Muscle of back (tissue), 11 donors: Measurements from ENCODE around the gene KLK14. TPM values are rescaled to one million over a fixed set of nuclear protein-coding genes. Genes with fewer than 3 reads are reported as not detected.
A peak's percentile ranks its signal among the peaks of the same experiment; 100 is the strongest.

Experiments used
- DNase-seq, 3 donors: peaks; one replicate each; pipeline versions ENCODE4 v3.0.0 to v3.0.0-alpha.2; 2013
- polyA plus RNA-seq, 10 donors: library from polyadenylated mRNA; unstranded; fragments of 120-200 nt; gene quantifications; one replicate each; pipeline ENCODE4 v1.2.1, GENCODE V29; 2013; ENCODE audit not compliant: insufficient read length in 10 of 10

The KLK14 gene
- polyA plus RNA-seq, 10 donors: 0.12 to 0.42 (median 0.23) TPM; not detected in 4

DNA sequence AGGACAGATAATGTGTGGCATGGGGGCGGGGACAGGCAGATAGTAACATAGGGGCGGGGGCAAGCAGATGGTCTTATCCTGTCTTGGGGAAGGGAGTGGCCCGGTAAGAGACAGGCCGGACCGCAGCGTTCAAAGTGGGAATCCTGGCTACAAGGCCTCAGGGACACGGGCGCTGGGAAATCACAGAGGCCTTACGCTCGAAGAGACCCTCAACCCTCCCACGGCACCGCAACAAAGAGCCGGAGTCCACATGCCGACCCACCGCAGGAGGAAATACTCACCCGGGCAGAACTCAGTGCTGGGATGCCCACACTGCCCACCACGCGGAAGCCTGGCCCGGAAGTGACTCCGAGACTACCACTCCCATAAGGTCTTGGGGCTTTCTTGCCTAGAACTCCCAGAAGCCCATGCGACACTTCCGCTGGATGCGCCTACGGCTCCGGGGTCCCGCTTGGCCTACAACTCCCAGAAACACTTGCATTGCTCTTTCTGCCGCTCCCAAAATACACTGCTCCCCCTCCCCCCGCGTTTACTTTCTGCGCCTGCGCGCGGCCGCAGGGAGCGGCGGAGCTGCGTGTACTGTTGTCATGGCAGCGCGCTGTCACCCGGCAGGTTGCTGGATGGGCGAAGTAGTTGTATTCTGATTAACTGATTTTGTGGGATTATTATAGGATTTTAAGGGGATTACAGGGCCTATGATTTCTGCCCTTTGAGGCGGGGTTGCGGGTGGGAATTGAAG, 25.5 kb upstream of the KLK14 start, which contains the start of gene CTU1:
TSS of gene CTU1 (minus strand) at position 344 of the 739 bp plus-strand sequence. CDS start 3,840 bp downstream, outside the sequence.
- peak; percentile 99 to 100 (median 99) for DNase-seq

DNA sequence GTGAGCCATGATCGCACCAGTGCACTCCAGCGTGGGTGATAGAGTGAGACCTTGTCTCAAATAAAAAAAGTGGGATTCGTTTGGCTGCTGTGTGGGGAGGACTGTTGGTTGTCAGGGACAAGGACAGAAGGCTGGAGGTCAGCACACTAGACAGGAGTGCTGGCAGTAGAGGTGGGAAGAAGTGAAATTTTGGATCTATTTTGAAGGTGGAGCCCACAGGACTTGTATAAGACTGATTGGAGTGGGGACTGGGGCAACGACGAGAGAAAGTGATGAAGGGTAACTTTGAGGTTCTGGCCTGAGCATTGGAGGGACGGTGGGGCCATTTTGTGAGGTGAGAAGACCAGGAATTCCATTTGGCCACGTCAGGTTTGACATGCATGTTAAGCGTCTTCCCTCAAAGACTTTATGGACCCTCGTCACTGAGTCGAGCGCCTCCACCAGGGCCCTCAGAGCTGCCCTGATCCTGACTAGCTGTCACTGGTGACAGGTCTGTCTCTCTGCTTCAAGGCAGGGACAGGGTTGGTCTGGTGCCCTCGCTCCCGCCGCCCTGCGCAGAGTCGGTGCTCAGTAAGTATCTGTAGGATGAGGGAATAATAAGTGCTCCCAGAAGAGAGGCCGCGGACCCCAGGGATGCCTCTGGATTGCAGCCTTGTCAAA, 24.8 kb upstream of the KLK14 start:
- peak in 1 of 3 donors; percentile 8 for DNase-seq

- DNase-seq: no peak
These were observed 21.2 kb upstream of the KLK14 start for GRCh38 chr19:51103926-51104341.

DNA sequence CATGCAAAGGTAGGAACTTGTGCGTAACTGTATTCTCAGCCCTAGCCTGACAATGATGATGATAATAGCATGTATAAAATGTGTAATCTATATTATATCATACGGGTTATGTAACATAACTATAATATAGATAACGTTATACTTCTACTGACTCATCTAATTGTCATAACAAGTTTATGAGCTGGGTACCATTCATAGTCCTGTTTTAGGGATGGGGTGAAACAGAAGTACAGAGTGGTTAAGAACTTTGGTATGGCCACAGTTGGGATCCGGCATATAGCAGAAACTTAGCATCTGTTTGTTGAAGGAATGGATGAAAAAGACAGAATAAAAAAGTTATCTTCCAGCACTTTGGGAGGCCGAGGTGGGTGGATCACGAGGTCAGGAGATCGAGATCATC, 20.3 kb upstream of the KLK14 start:
- no peak for DNase-seq

GRCh38 chr19:51101171-51101865, 18.6 kb upstream of the KLK14 start:
- no peak for DNase-seq

DNA sequence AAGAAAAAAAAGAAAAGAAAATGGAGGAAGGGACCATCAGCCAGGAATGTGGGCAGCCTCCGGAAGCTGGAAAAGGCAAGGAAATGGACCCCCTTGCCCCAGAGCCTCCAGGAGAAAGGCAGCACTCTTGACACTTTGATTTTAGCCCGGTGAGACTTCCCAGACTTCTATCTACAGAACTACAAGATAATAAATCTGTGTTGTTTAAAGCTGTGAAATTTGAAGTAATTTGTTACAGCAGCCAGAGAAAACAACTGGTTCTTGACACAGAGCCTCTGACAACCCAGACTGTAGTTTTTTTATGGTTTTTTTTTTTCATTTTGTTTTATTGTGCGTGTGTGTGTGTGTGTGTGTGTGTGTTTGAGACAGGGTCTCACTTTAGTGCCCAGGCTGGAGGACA, 17.9 kb upstream of the KLK14 start:
- DNase-seq: no peak

- no peak for DNase-seq
These were observed 16.3 kb upstream of the KLK14 start for GRCh38 chr19:51099047-51099382.

DNA sequence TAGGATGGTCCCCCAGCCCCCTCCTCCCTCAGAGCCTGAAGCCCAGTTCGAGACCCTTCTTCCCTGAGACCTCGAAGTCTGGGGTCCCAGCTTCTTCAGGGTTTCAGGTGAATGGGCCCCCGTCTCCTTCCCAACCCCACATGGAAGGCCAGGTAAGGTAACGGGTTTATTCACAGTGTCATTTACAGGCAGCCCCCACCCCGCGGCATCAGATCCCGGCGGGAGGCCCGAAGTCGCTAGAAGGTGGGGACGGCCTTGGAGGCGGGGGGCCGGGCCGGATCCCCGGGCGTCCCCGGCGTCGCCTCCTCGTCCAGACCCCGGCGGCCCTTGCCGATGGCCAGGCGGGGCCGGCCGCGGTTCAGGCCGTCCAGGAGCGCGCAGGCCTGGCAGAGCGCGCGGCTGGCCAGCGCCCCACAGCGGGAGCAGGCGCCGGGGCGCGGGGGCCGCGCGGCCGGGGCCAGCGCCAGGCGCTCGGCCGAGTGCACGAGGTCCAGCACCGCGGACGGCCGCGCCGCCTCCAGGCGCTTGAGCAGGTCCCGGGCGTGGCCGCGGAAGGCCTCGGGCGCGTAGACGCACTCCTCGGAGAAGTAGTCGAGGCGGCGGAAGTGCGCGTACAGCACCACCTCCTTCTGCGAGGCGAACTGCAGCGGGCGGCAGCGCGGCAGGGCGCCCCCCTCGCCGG, 15.8 kb upstream of the KLK14 start:
- peak in 2 of 3 donors; percentile 56 to 73 for DNase-seq

DNA sequence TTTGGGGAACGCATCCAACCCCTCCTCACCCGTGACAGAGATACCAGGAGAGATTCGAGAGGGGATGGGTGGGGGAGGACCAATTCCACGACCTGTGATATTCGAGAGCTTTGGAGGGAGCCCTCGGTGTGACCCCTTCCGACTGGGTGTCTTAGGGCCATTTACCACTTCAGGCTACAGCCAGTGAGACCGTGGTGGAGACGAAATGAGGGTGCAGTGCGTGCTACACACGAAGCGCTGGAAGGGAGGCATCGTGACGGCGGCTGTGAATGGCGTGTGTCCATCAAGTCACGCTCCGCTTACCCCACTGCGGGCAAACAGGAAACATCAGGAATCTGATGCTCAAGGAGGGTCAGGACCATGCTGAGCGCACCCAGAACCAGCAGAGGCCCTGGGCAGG, 15.1 kb upstream of the KLK14 start:
- no peak for DNase-seq

DNA sequence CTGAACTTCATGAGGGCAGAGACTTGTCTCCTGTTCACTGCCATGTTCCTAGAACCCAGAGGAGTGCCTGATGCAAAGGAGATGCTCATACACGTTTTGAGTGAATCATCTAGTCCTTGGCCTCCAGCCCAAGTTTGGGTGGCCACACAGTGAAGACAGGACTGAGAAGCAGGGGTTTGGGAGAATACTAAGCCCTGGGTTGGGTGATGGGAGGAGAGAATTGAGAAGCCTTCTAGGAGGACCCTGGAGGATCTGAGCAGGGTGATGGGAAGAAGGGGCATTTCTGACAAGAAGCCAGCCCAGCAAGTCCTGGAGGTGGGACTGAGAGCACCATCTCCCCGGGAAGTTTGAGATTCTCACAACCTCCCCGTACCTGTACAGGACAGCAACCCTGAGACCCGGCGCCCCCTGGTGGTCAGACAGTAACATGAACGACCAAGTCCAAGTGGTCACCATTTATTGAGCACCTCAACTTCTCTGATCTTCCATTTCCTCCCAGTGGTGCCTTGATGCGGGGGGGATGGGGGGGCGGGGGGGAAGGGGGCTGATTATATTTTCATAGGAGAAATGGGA, 14.6 kb upstream of the KLK14 start:
- DNase-seq: peak in 2 of 3 donors; percentile 36 to 46

- DNase-seq: no peak
These were observed 13.9 kb upstream of the KLK14 start for GRCh38 chr19:51096473-51097165.

GRCh38 chr19:51094696-51095279, 12.1 kb upstream of the KLK14 start:
- no peak for DNase-seq

DNA sequence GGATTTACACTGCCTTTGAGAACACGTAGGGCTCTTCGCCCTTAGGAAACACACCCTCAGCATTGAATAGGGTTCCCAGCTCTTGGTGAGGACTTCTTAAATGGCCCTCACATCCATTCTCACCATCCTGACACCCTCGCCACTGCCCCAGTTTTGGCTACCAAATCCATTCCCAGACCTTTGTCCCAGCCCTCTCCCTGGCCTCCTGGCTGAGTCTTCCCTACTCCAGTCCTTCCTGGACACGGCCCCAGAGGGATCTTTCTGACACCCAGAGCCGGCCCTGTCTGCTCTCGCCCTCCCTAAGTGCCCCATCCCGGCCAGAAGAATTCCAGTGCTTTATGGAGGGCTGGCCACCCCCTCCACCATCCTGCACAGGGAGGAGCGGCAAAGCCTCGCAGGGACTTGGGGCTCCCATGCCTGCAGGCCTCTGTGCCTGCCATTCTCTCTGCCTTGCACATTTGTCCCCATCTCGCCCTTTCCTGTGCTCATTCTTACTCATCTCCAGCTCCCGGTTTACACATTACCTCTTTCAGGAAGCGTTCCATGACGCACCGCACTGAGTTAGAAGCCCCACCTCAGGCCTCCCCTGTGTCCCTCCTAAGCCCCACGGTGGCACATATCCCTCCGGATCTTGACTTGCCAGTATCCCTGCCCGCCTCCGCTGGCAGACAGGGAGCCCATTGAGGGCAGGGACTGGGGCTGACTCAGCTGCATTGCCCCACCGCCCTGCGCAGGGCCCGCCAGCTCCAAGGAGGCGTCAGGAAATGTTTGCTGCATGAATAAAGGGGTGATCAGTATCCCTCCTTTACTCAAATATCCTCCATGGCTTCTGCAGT, 11.0 kb upstream of the KLK14 start:
- DNase-seq: no peak

- no peak for DNase-seq
These were observed 10.4 kb upstream of the KLK14 start for GRCh38 chr19:51093101-51093500.

GRCh38 chr19:51091895-51092873, 9.5 kb upstream of the KLK14 start:
- no peak for DNase-seq

GRCh38 chr19:51091126-51091525, 8.4 kb upstream of the KLK14 start:
- DNase-seq: no peak

DNA sequence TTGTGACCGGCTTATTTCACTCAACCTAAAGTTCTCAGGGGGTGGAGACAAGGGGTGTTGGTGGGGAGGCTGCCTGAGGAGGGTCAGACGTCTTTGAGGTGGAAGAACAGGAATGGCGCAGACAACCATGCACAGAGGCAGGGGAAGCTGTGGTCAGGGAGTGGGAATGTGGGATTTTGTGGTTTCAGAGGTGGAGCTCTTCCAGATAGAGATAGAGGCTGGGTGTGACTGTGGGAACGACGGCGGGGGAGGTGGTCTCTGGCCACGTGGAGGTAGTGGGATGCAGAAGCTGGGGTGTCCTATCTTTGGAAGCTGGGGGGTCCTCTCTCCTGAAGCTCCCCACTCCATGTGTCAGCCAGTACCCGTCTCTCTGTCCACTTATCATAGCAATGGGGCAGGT, 7.8 kb upstream of the KLK14 start:
- no peak for DNase-seq

- DNase-seq: no peak
These were observed 7.1 kb upstream of the KLK14 start for GRCh38 chr19:51089786-51090185.
